Subcutaneous preadipocyte (primary cell): ENCODE data around the gene INVS. TPM values are rescaled to one million over a fixed set of nuclear protein-coding genes. Genes with fewer than 3 reads are reported as not detected.

ENCODE experiments used
- small RNA-seq: library from RNA; depleted of rRNA; stranded (forward); fragments of <200 nt; gene quantifications from one replicate; pipeline ENCODE3, GENCODE V24; 2012
- total RNA-seq: library from RNA; depleted of rRNA; stranded (reverse); fragments of >200 nt; gene quantifications from 2 replicates; pipeline ENCODE4 v1.2.3, GENCODE V29; 2012

The INVS gene, protein sequence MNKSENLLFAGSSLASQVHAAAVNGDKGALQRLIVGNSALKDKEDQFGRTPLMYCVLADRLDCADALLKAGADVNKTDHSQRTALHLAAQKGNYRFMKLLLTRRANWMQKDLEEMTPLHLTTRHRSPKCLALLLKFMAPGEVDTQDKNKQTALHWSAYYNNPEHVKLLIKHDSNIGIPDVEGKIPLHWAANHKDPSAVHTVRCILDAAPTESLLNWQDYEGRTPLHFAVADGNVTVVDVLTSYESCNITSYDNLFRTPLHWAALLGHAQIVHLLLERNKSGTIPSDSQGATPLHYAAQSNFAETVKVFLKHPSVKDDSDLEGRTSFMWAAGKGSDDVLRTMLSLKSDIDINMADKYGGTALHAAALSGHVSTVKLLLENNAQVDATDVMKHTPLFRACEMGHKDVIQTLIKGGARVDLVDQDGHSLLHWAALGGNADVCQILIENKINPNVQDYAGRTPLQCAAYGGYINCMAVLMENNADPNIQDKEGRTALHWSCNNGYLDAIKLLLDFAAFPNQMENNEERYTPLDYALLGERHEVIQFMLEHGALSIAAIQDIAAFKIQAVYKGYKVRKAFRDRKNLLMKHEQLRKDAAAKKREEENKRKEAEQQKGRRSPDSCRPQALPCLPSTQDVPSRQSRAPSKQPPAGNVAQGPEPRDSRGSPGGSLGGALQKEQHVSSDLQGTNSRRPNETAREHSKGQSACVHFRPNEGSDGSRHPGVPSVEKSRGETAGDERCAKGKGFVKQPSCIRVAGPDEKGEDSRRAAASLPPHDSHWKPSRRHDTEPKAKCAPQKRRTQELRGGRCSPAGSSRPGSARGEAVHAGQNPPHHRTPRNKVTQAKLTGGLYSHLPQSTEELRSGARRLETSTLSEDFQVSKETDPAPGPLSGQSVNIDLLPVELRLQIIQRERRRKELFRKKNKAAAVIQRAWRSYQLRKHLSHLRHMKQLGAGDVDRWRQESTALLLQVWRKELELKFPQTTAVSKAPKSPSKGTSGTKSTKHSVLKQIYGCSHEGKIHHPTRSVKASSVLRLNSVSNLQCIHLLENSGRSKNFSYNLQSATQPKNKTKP
- 19.8 and 29.1 TPM in 2 replicates for total RNA-seq

GRCh38 chr9:100098887-100099721, at the start of gene INVS, which contains the start of gene ERP44:
INVS (plus strand) TSS chr9:100099243; CDS start chr9:100104522, 5,279 bp downstream.
ERP44 (minus strand) TSS chr9:100099000; CDS start chr9:100098840, 160 bp downstream.

Small RNA genes lying within 50 kb of the gene (small RNA-seq; reads per million reads assigned to genes)
- gene RN7SL75P, result not detected

Other genes starting within 250 kb of the INVS start
- 15.8 and 16.6 TPM in 2 replicates for gene STX17, start 192.6 kb upstream of the INVS start, total RNA-seq
- gene ERP44, start 243 bp upstream of the INVS start, total RNA-seq, result 11.4 and 13.7 TPM in 2 replicates